ENCODE measurements around the gene MAPK8IP3.
A peak's percentile ranks its signal among the peaks of the same experiment; 100 is the strongest.

Gene MAPK8IP3

DNA sequence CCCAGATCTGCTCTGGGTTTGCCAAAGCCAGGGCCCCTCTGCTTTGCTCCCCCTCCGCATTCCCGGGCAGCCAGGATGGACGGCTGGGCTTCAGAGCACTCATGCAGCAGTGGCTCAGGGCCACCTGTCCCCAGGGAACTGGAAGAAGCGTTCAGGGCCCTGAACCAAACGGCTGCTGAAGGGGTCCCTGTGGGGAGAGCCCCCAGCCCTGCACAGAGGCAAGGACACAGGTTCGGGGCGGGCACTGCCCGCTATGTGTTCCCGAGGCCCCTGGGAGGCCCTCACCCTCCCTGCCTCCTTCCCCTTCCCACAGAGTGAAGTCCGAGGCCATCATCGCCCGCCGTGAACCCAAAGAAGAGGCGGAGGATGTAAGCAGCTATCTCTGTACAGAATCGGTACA lies 54.9 kb downstream of the MAPK8IP3 start:
- no peak for DNase-seq (ENCODE audit: extremely low read depth, low read depth)
- TF ChIP-seq, protein P1, sequence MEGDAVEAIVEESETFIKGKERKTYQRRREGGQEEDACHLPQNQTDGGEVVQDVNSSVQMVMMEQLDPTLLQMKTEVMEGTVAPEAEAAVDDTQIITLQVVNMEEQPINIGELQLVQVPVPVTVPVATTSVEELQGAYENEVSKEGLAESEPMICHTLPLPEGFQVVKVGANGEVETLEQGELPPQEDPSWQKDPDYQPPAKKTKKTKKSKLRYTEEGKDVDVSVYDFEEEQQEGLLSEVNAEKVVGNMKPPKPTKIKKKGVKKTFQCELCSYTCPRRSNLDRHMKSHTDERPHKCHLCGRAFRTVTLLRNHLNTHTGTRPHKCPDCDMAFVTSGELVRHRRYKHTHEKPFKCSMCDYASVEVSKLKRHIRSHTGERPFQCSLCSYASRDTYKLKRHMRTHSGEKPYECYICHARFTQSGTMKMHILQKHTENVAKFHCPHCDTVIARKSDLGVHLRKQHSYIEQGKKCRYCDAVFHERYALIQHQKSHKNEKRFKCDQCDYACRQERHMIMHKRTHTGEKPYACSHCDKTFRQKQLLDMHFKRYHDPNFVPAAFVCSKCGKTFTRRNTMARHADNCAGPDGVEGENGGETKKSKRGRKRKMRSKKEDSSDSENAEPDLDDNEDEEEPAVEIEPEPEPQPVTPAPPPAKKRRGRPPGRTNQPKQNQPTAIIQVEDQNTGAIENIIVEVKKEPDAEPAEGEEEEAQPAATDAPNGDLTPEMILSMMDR (IDR thresholded peaks at IDR 0.05; ENCODE audit: low read depth, low read length), result no peak

DNA sequence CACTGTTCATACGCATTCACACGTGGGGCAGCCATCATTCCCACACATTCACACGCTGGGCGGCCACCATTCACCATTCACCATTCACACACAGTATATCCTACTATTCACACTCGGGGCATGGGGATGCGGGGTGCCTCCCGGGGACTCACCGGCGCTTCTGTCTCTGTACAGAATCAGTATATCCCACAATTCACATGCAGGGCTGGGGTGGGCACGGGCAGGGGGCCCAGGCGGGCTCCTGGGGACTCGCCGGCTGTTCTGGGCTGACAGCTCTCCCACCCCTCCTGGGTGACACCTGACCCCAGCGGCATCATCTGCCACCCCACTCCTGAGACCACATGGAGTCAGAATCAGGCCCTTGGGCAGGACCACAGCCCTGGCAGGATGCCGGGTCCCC lies 55.8 kb downstream of the MAPK8IP3 start:
- DNase-seq (ENCODE audit: extremely low read depth, low read depth), result no peak
- TF ChIP-seq, protein P1 (IDR thresholded peaks at IDR 0.05; ENCODE audit: low read depth, low read length), result no peak

DNA sequence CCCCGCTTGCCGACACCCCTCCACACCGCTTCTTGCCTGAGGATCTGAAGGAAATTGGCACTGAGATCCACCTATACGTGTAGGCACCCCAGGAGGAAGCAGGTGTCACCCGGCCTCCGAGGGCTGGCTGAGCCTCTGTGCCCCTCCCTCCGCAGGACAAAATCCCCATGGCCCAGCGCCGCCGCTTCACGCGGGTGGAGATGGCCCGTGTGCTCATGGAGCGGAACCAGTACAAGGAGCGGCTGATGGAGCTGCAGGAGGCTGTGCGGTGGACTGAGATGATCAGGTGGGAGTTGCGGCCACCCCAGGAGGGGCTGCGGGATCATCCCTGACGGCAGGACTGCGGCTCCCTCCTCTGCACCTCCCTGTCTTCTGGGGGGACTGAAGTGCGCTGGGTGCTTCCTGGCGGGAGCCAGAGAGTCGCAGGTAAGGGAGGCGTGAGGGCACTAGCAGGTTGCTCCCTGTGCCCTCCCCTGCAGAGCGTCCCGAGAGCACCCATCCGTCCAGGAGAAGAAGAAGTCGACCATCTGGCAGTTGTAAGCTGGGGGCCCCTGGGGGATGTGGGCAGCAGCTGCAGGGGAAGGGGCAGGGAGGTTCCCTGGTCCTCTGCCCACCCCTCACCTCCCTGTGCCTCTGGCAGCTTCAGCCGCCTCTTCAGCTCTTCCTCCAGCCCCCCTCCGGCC lies 56.3 kb downstream of the MAPK8IP3 start:
- no peak for DNase-seq (ENCODE audit: extremely low read depth, low read depth)
- TF ChIP-seq, protein P1 (IDR thresholded peaks at IDR 0.05; ENCODE audit: low read depth, low read length), result no peak

DNA sequence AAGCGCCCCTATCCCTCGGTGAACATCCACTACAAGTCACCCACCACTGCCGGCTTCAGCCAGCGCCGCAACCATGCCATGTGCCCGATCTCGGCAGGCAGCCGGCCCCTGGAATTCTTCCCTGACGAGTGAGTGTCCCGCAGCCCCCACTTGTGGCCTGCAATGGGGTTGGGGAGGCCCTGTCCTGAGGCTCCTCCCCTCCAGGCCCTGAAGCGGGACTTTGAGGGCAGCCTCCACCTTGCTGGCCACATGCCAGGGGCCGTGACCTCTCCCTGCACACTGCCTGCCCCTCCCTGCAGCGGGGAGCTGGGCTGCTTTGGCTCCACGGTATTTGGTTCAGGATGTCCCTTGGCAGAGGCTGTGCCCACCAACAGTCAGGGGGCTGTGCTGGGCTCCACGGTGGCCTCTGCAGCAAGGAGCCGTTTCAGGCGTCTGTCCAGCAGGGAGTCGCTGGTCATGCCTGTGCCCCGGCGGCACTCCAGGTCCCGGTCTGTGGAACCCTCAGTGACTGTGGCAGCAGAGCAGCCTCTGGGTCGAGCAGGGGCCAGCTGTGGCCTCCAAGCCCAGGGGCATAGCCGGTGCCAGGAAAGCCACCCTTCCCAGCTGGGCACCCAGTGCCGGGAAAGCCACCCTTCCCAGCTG lies 57.0 kb downstream of the MAPK8IP3 start:
- TF ChIP-seq, protein P1 (IDR thresholded peaks at IDR 0.05; ENCODE audit: low read depth, low read length), result no peak
- DNase-seq (ENCODE audit: extremely low read depth, low read depth), result no peak

DNA sequence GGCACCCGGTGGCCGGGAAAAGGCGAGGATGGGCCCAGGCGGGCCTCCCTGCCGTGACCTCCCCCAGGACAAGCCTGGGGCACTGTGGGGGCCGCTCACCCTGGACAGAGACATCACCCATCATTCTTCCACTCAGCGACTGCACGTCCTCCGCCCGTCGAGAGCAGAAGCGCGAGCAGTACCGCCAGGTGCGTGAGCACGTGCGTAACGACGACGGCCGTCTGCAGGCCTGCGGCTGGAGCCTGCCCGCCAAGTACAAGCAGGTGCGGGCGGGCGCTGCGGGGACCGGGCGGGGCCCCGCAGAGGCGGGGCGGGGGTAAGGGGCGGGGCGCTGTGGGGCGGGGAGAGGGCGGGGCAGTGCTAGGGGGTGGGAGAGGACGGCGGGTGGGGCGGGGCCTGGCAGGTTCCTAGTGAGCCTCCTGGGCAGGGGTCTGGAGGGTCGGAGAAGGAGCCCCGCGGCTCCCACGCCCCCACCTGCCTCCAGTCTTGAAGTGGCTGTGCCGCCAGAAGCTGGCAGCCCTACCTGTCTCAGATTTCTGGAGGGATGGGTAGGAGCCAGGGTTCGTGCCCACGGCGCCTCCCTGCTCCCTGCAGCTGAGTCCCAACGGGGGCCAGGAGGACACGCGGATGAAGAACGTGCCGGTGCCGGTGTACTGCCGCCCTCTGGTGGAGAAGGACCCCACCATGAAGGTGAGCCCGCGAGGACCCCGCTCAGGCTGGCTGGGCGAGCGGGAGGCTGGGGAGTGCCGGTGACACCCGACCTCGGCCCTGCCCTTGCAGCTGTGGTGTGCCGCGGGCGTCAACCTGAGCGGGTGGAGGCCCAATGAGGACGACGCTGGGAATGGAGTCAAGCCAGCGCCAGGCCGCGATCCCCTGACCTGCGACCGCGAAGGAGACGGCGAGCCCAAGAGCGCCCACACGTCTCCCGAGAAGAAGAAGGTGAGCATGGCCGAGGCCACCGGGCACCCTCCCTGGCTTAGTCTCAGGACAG lies 57.8 kb downstream of the MAPK8IP3 start:
- DNase-seq (ENCODE audit: extremely low read depth, low read depth), result no peak

DNA sequence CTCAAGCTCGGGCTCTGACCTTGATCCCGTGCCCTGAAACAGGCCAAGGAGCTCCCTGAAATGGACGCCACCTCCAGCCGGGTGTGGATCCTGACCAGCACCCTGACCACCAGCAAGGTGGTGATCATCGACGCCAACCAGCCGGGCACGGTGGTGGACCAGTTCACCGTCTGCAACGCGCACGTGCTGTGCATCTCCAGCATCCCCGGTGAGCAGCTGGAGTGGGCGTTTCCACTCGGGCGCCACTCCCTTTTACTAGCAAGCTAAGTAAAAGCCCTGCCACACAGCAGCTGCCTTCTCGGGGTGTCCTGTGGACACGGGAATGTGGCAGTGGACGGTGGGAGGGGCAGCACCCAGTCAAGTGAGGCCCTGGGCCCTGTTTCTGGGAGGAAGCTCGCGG lies 59.0 kb downstream of the MAPK8IP3 start:
- DNase-seq (ENCODE audit: extremely low read depth, low read depth), result no peak
- TF ChIP-seq, protein P1 (IDR thresholded peaks at IDR 0.05; ENCODE audit: low read depth, low read length), result no peak

More for the DNA sequence above, 57.8 kb downstream of the MAPK8IP3 start:
- TF ChIP-seq, protein P1 (IDR thresholded peaks at IDR 0.05; ENCODE audit: low read depth, low read length), result peak; percentile 29

All from AG09319 (cell line).